HEK293 (cell line): ENCODE data around the gene TTLL11.
"Not testable (repeated sequence)": the region's sequence is repeated elsewhere in the genome, so short reads cannot be mapped to it uniquely, and the experiment has no call there.

Experiments used
- CTCF ChIA-PET: fragments of 350-600 bp; formaldehyde crosslinking; extraction: SDS; loops from one replicate; lab custom pipeline; 2021; ENCODE audit warnings: antibody characterized with exemption; lab: Yijun Ruan, JAX
- POLR2A ChIA-PET: fragments of 300-600 bp; formaldehyde crosslinking; extraction: SDS; loops from one replicate; lab custom pipeline; 2020; ENCODE audit warnings: antibody characterized with exemption, inconsistent platforms; lab: Yijun Ruan, JAX
- H3K27ac ChIP-seq: fragments of 200-500 bp; sonication (Bioruptor generic); 2 replicates; pipeline ENCODE4 v1.5.1; 2014; ENCODE audit warnings: low read depth, low read length, control low read depth, inconsistent platforms; ENCODE audit errors: extremely low read depth
- H3K36me3 ChIP-seq, 2 experiments: fragments of 200-500 bp in 1 of 2; sonication (Bioruptor generic) in 1 of 2; 1 replicate in 1 of 2; 2 replicates in 1 of 2; pipeline ENCODE4 v1.5.1; 2014 to 2017; ENCODE audit warnings: inconsistent platforms in 2 of 2, low read length in 2 of 2; ENCODE audit not compliant: control insufficient read depth in 2 of 2, insufficient read depth in 1 of 2
- H3K4me1 ChIP-seq: fragments of 200-500 bp; sonication (Bioruptor generic); 2 replicates; pipeline ENCODE4 v1.5.1; 2014; ENCODE audit warnings: mild to moderate bottlenecking, low read length, inconsistent platforms; ENCODE audit not compliant: control insufficient read depth, insufficient read depth
- H3K4me3 ChIP-seq: 2 replicates; pipeline ENCODE4 v1.5.1; 2011; ENCODE audit warnings: low read depth, mild to moderate bottlenecking, control low read depth, low read length, moderate library complexity
- H3K9me3 ChIP-seq: fragments of 200-500 bp; sonication (Bioruptor generic); 2 replicates; pipeline ENCODE4 v1.5.1; 2014; ENCODE audit warnings: low read depth, low read length, inconsistent platforms; ENCODE audit not compliant: control insufficient read depth, insufficient read depth
- BCL6B ChIP-seq: fragments of 450-650 bp; formaldehyde crosslinking; IDR thresholded peaks from 2 replicates; pipeline ENCODE4 v1.5.1; 2017; ENCODE audit warnings: missing biosample characterization, missing genetic modification characterization
- FEZF1 ChIP-seq: fragments of 450-650 bp; formaldehyde crosslinking; IDR thresholded peaks from 2 replicates; pipeline ENCODE4 v1.5.1; 2016; ENCODE audit warnings: missing biosample characterization, missing genetic modification characterization
- GLI2 ChIP-seq: fragments of 450-650 bp; formaldehyde crosslinking; IDR thresholded peaks from 2 replicates; pipeline ENCODE4; 2017; ENCODE audit warnings: missing biosample characterization, missing genetic modification characterization, low read depth, borderline replicate concordance
- GLIS1 ChIP-seq: fragments of 450-650 bp; formaldehyde crosslinking; IDR thresholded peaks from 2 replicates; pipeline ENCODE4 v1.5.1; 2016; ENCODE audit warnings: missing biosample characterization, missing genetic modification characterization
- OSR2 ChIP-seq: fragments of 450-650 bp; formaldehyde crosslinking; IDR thresholded peaks from 2 replicates; pipeline ENCODE4 v1.5.1; 2016; ENCODE audit warnings: missing biosample characterization, missing genetic modification characterization
- SCRT2 ChIP-seq: fragments of 450-650 bp; formaldehyde crosslinking; IDR thresholded peaks from 2 replicates; pipeline ENCODE4 v1.5.1; 2016; ENCODE audit warnings: missing biosample characterization, missing genetic modification characterization
- ZBTB1 ChIP-seq: fragments of 450-650 bp; formaldehyde crosslinking; IDR thresholded peaks from 2 replicates; pipeline ENCODE4 v1.5.1; 2016; ENCODE audit warnings: missing biosample characterization, missing genetic modification characterization
- ZBTB21 ChIP-seq: fragments of 450-650 bp; formaldehyde crosslinking; IDR thresholded peaks from 2 replicates; pipeline ENCODE4 v1.5.1; 2017; ENCODE audit warnings: missing biosample characterization, missing genetic modification characterization
- ZBTB44 ChIP-seq: fragments of 450-650 bp; IDR thresholded peaks from 2 replicates; pipeline ENCODE4 v1.5.1; 2018; ENCODE audit warnings: missing biosample characterization, mild to moderate bottlenecking, missing genetic modification characterization
- ZBTB48 ChIP-seq: fragments of 450-650 bp; formaldehyde crosslinking; IDR thresholded peaks from 2 replicates; pipeline ENCODE4 v1.5.1; 2016; ENCODE audit warnings: missing biosample characterization, missing genetic modification characterization
- ZIC2 ChIP-seq: fragments of 450-650 bp; formaldehyde crosslinking; IDR thresholded peaks from 2 replicates; pipeline ENCODE4 v1.5.1; 2016; ENCODE audit warnings: missing biosample characterization, missing genetic modification characterization
- ZNF10 ChIP-seq: fragments of 450-650 bp; formaldehyde crosslinking; IDR thresholded peaks from 2 replicates; pipeline ENCODE4 v1.5.1; 2017; ENCODE audit warnings: missing biosample characterization, missing genetic modification characterization
- ZNF214 ChIP-seq: fragments of 450-650 bp; formaldehyde crosslinking; IDR thresholded peaks from 2 replicates; pipeline ENCODE4 v1.5.1; 2017; ENCODE audit warnings: missing biosample characterization, mild to moderate bottlenecking, missing genetic modification characterization, borderline replicate concordance
- ZNF423 ChIP-seq: fragments of 450-650 bp; formaldehyde crosslinking; IDR thresholded peaks from 2 replicates; pipeline ENCODE4 v1.5.1; 2016; ENCODE audit warnings: missing biosample characterization, missing genetic modification characterization
- ZNF529 ChIP-seq: fragments of 450-650 bp; formaldehyde crosslinking; IDR thresholded peaks from 2 replicates; pipeline ENCODE4 v1.5.1; 2017; ENCODE audit warnings: missing genetic modification characterization, missing biosample characterization; ENCODE audit not compliant: insufficient replicate concordance
- ZNF530 ChIP-seq: fragments of 450-650 bp; formaldehyde crosslinking; IDR thresholded peaks from 2 replicates; pipeline ENCODE4 v1.5.1; 2016; ENCODE audit warnings: low read depth, missing biosample characterization, missing genetic modification characterization
- ZNF549 ChIP-seq: fragments of 450-650 bp; IDR thresholded peaks from 2 replicates; pipeline ENCODE4 v1.5.1; 2018; ENCODE audit warnings: missing biosample characterization, missing genetic modification characterization, mild to moderate bottlenecking, inconsistent platforms, moderate library complexity
- ZNF558 ChIP-seq: fragments of 450-650 bp; formaldehyde crosslinking; IDR thresholded peaks from 2 replicates; pipeline ENCODE4 v1.5.1; 2016; ENCODE audit warnings: missing biosample characterization, missing genetic modification characterization
- TF ChIP-seq, protein P1 (sequence below): fragments of 450-650 bp; formaldehyde crosslinking; IDR thresholded peaks from 2 replicates; pipeline ENCODE4 v1.5.1; 2017; ENCODE audit warnings: missing biosample characterization, missing genetic modification characterization
- TF ChIP-seq, protein P2 (sequence below): fragments of 450-650 bp; formaldehyde crosslinking; IDR thresholded peaks from 2 replicates; pipeline ENCODE4 v1.5.1; 2017; ENCODE audit warnings: missing biosample characterization, missing genetic modification characterization

TTLL11 gene

GRCh38 chr9:122005597-122005996, 87.5 kb downstream of the TTLL11 start (continued):
- TF ChIP-seq ZNF10 (tag by site-specific recombination) = no peak
- no peak for TF ChIP-seq BCL6B (tag by site-specific recombination)
- no peak for TF ChIP-seq ZNF214 (tag by site-specific recombination)
- TF ChIP-seq ZBTB1 (tag by site-specific recombination) = no peak
- no peak for TF ChIP-seq ZNF558 (tag by site-specific recombination)

DNA sequence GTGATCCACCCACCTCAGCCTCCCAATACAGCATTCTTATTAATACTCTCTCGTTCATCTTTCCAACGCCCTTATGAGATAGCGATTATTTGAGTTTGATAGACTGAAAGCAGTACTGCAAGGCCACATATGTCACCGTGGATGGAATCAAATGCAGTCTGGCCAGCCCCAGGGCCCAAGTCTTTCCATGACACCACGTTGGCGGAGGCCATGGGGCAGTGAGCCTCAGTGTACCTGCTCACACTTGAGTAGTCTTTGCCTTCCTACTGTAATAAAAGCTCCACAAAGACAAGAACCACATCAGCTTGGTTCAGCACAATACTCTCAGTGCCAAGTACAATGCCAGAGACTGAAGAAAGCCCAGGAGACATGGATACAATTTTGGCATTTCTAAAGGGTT, 88.5 kb downstream of the TTLL11 start:
- CTCF ChIA-PET = interaction anchor here (0.6 to 1.4 kb wide), 3 partner anchors 35 to 325 kb away, joined by 3 to 4 read pairs (median 3); no protein-coding TSS in a partner anchor
- H3K4me1 ChIP-seq = no peaks in the 10 kb centered on the region; the same call in 1 of the 2 replicates
- no peaks in the 10 kb centered on the region for H3K9me3 ChIP-seq
- H3K27ac ChIP-seq = no peak overlapping the region
- TF ChIP-seq ZBTB21 (tag by site-specific recombination) = no peak
- no peak for TF ChIP-seq ZNF530 (tag by site-specific recombination)
- no peak for TF ChIP-seq ZBTB48 (tag by site-specific recombination)
- POLR2A ChIA-PET = no interaction called here
- no peak overlapping the region for H3K4me3 ChIP-seq
- H3K36me3 ChIP-seq = no peaks in the 10 kb centered on the region

- ChIA-PET POLR2A (no interaction called here), CTCF (interaction anchor here (0.7 kb wide), 1 partner anchor 12 kb away, joined by 4 read pairs; no protein-coding TSS in a partner anchor)
Measured at GRCh38 chr9:122001491-122002201, 91.5 kb downstream of the TTLL11 start.

GRCh38 chr9:122000526-122000925, 92.6 kb downstream of the TTLL11 start:
- CTCF ChIA-PET = interaction anchor here (0.7 kb wide), 2 partner anchors 11 to 313 kb away, joined by 3 to 4 read pairs; no protein-coding TSS in a partner anchor
- H3K27ac ChIP-seq, H3K36me3 ChIP-seq, H3K9me3 ChIP-seq, H3K4me1 ChIP-seq, POLR2A ChIA-PET, H3K4me3 ChIP-seq: not testable (repeated sequence)

More at GRCh38 chr9:122001491-122002201, 91.5 kb downstream of the TTLL11 start:
- Histone ChIP-seq H3K4me3 (no peak overlapping the region), H3K4me1 (no peaks in the 10 kb centered on the region; the same call in 1 of the 2 replicates), H3K27ac (no peak overlapping the region; the same call in 1 of the 2 replicates), H3K9me3 (no peaks in the 10 kb centered on the region), H3K36me3 (no peaks in the 10 kb centered on the region)
- TF ChIP-seq OSR2 (tag by site-specific recombination) = peak; percentile 98
- peak; percentile 82 for TF ChIP-seq FEZF1 (tag by site-specific recombination)
- TF ChIP-seq, protein P1, sequence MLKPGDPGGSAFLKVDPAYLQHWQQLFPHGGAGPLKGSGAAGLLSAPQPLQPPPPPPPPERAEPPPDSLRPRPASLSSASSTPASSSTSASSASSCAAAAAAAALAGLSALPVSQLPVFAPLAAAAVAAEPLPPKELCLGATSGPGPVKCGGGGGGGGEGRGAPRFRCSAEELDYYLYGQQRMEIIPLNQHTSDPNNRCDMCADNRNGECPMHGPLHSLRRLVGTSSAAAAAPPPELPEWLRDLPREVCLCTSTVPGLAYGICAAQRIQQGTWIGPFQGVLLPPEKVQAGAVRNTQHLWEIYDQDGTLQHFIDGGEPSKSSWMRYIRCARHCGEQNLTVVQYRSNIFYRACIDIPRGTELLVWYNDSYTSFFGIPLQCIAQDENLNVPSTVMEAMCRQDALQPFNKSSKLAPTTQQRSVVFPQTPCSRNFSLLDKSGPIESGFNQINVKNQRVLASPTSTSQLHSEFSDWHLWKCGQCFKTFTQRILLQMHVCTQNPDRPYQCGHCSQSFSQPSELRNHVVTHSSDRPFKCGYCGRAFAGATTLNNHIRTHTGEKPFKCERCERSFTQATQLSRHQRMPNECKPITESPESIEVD = peak; percentile 60
- TF ChIP-seq ZNF549 = no peak
- TF ChIP-seq ZIC2 = peak; percentile 94
- TF ChIP-seq GLI2 (tag by site-specific recombination) = no peak
- TF ChIP-seq SCRT2 (tag by site-specific recombination) = 0 out of 2 replicates have a peak, but pooled peaks have one; percentile 18
- TF ChIP-seq GLIS1 = peak; percentile 45
- TF ChIP-seq ZNF423 (tag by site-specific recombination) = peak; percentile 33; the same call in 1 of the 2 replicates
- 0 out of 2 replicates have a peak, but pooled peaks have one; percentile 12 for TF ChIP-seq ZBTB44 (tag by site-specific recombination)
- no peak for TF ChIP-seq ZNF529 (tag by site-specific recombination)
- TF ChIP-seq, protein P2, sequence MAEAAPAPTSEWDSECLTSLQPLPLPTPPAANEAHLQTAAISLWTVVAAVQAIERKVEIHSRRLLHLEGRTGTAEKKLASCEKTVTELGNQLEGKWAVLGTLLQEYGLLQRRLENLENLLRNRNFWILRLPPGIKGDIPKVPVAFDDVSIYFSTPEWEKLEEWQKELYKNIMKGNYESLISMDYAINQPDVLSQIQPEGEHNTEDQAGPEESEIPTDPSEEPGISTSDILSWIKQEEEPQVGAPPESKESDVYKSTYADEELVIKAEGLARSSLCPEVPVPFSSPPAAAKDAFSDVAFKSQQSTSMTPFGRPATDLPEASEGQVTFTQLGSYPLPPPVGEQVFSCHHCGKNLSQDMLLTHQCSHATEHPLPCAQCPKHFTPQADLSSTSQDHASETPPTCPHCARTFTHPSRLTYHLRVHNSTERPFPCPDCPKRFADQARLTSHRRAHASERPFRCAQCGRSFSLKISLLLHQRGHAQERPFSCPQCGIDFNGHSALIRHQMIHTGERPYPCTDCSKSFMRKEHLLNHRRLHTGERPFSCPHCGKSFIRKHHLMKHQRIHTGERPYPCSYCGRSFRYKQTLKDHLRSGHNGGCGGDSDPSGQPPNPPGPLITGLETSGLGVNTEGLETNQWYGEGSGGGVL (tag by site-specific recombination) = no peak
